ES-I3 (cell line): ENCODE measurements around the gene ANO1.

Experiments
- H3K36me3 ChIP-seq: 2 replicates; pipeline ENCODE4 v1.6.1; 2013; ENCODE audit warnings: mild to moderate bottlenecking, low read length, control low read depth, moderate library complexity; ENCODE audit not compliant: insufficient read depth
- H3K4me1 ChIP-seq: 2 replicates; pipeline ENCODE4 v1.6.1; 2013; ENCODE audit warnings: mild to moderate bottlenecking, control low read depth, low read length; ENCODE audit not compliant: insufficient read depth
- H3K9ac ChIP-seq: 2 replicates; pipeline ENCODE4 v1.6.1; 2013; ENCODE audit warnings: low read depth, mild to moderate bottlenecking, low read length, moderate library complexity
- H3K9me3 ChIP-seq: 2 replicates; pipeline ENCODE4 v1.6.1; 2013; ENCODE audit warnings: mild to moderate bottlenecking, low read length, moderate library complexity; ENCODE audit not compliant: control insufficient read depth, insufficient read depth

Gene ANO1

GRCh38 chr11:70145841-70146240 is 67.7 kb downstream of the ANO1 start:
- H3K4me1 ChIP-seq, result peaks cover 19% of the 10 kb centered on the region

GRCh38 chr11:70146299-70146698 is 68.2 kb downstream of the ANO1 start:
- peaks cover 19% of the 10 kb centered on the region for H3K4me1 ChIP-seq
- no peak overlapping the region for H3K9ac ChIP-seq
- H3K9me3 ChIP-seq, result no peaks in the 10 kb centered on the region
- no peaks in the 10 kb centered on the region for H3K36me3 ChIP-seq

More at GRCh38 chr11:70145841-70146240, 67.7 kb downstream of the ANO1 start:
- H3K9ac ChIP-seq, result no peak overlapping the region
- no peaks in the 10 kb centered on the region for H3K9me3 ChIP-seq
- no peaks in the 10 kb centered on the region for H3K36me3 ChIP-seq

GRCh38 chr11:70146895-70147520 is 68.9 kb downstream of the ANO1 start:
- H3K9ac ChIP-seq, result no peak overlapping the region
- no peaks in the 10 kb centered on the region for H3K9me3 ChIP-seq
- H3K36me3 ChIP-seq, result no peaks in the 10 kb centered on the region
- H3K4me1 ChIP-seq, result peaks cover 13% of the 10 kb centered on the region

GRCh38 chr11:70147668-70148067 is 69.6 kb downstream of the ANO1 start:
- H3K36me3 ChIP-seq, result no peaks in the 10 kb centered on the region
- no peaks in the 10 kb centered on the region for H3K9me3 ChIP-seq
- 0 out of 2 replicates have a peak, but pooled peaks cover 8% of the 10 kb centered on the region for H3K4me1 ChIP-seq
- no peak overlapping the region for H3K9ac ChIP-seq

- 0 out of 2 replicates have a peak, but pooled peaks cover 2% of the 10 kb centered on the region for H3K4me1 ChIP-seq
- H3K36me3 ChIP-seq, result no peaks in the 10 kb centered on the region
- H3K9ac ChIP-seq, result no peak overlapping the region
- no peaks in the 10 kb centered on the region for H3K9me3 ChIP-seq
These were observed 73.6 kb downstream of the ANO1 start for GRCh38 chr11:70151671-70152070.

GRCh38 chr11:70153133-70153727 is 75.1 kb downstream of the ANO1 start:
- H3K4me1 ChIP-seq, result no peaks in the 10 kb centered on the region
- no peak overlapping the region for H3K9ac ChIP-seq
- H3K9me3 ChIP-seq, result no peaks in the 10 kb centered on the region
- H3K36me3 ChIP-seq, result no peaks in the 10 kb centered on the region

GRCh38 chr11:70155386-70155785 is 77.3 kb downstream of the ANO1 start:
- no peaks in the 10 kb centered on the region for H3K36me3 ChIP-seq
- H3K9me3 ChIP-seq, result no peaks in the 10 kb centered on the region
- H3K9ac ChIP-seq, result no peak overlapping the region
- no peaks in the 10 kb centered on the region for H3K4me1 ChIP-seq

- Histone ChIP-seq H3K9ac (no peak overlapping the region), H3K36me3 (no peaks in the 10 kb centered on the region), H3K9me3 (no peaks in the 10 kb centered on the region), H3K4me1 (no peaks in the 10 kb centered on the region)
These were observed 78.3 kb downstream of the ANO1 start for GRCh38 chr11:70156291-70157037.

GRCh38 chr11:70158201-70158600 is 80.1 kb downstream of the ANO1 start:
- H3K4me1 ChIP-seq, result no peaks in the 10 kb centered on the region
- H3K9me3 ChIP-seq, result no peaks in the 10 kb centered on the region
- no peak overlapping the region for H3K9ac ChIP-seq
- no peaks in the 10 kb centered on the region for H3K36me3 ChIP-seq

GRCh38 chr11:70158757-70159389 is 80.8 kb downstream of the ANO1 start:
- Histone ChIP-seq H3K9me3 (no peaks in the 10 kb centered on the region), H3K9ac (no peak overlapping the region), H3K36me3 (no peaks in the 10 kb centered on the region), H3K4me1 (no peaks in the 10 kb centered on the region)

GRCh38 chr11:70159627-70160570 is 81.8 kb downstream of the ANO1 start:
- no peaks in the 10 kb centered on the region for H3K36me3 ChIP-seq
- H3K4me1 ChIP-seq, result no peaks in the 10 kb centered on the region
- no peak overlapping the region for H3K9ac ChIP-seq
- no peaks in the 10 kb centered on the region for H3K9me3 ChIP-seq

GRCh38 chr11:70161043-70161625 is 83.0 kb downstream of the ANO1 start:
- Histone ChIP-seq H3K4me1 (no peaks in the 10 kb centered on the region), H3K9ac (no peak overlapping the region), H3K36me3 (no peaks in the 10 kb centered on the region), H3K9me3 (no peaks in the 10 kb centered on the region)

GRCh38 chr11:70164705-70165104 is 86.6 kb downstream of the ANO1 start:
- H3K36me3 ChIP-seq, result no peaks in the 10 kb centered on the region
- no peaks in the 10 kb centered on the region for H3K4me1 ChIP-seq
- no peaks in the 10 kb centered on the region for H3K9me3 ChIP-seq
- H3K9ac ChIP-seq, result no peak overlapping the region
